A673 (cell line): ENCODE data around the gene FAM180B. TPM values are rescaled to one million over a fixed set of nuclear protein-coding genes. Genes with fewer than 3 reads are reported as not detected.

Experiments used
- BruUV-seq: library from RNA; stranded (reverse); fragments of 400-500 nt; replicated peaks from 2 replicates; lab custom pipeline; 2021; lab: Mats Ljungman, UMichigan
- CTCF ChIA-PET: fragments of 300-600 bp; sonication (Branson Sonifier 250); formaldehyde crosslinking; loops from one replicate; lab custom pipeline; 2022; ENCODE audit warnings: antibody characterized with exemption; lab: Charles Lee
- POLR2A ChIA-PET: fragments of 300-600 bp; sonication (Branson Sonifier 250); formaldehyde crosslinking; loops from one replicate; lab custom pipeline; 2022; ENCODE audit warnings: antibody characterized with exemption; ENCODE audit not compliant: low non-redundant PET; lab: Charles Lee
- DNase-seq: peaks from one replicate; pipeline ENCODE4 v3.0.0-alpha.2; 2015; ENCODE audit warnings: low spot score
- H3K27ac ChIP-seq: fragments of 200-600 bp; sonication (generic); 2 replicates; pipeline ENCODE4 v1.5.1; 2016; ENCODE audit warnings: mixed run types, low read depth, mild to moderate bottlenecking, mixed read lengths, antibody characterized with exemption, low read length; ENCODE audit not compliant: poor library complexity, severe bottlenecking
- H3K27me3 ChIP-seq: fragments of 200-600 bp; sonication (generic); replicated peaks from 2 replicates; pipeline ENCODE4 v1.6.1; 2017; ENCODE audit warnings: mixed run types, low read depth, mild to moderate bottlenecking, mixed read lengths, antibody characterized with exemption, low read length; ENCODE audit not compliant: insufficient read depth, poor library complexity
- H3K36me3 ChIP-seq: fragments of 200-600 bp; sonication (generic); 2 replicates; pipeline ENCODE4 v1.6.1; 2016; ENCODE audit warnings: mixed run types, mild to moderate bottlenecking, mixed read lengths, antibody characterized with exemption, low read length; ENCODE audit not compliant: insufficient read depth, poor library complexity, severe bottlenecking
- H3K4me1 ChIP-seq: fragments of 200-600 bp; sonication (generic); 2 replicates; pipeline ENCODE4 v1.6.1; 2017; ENCODE audit warnings: mixed run types, mild to moderate bottlenecking, mixed read lengths, antibody characterized with exemption, low read length; ENCODE audit not compliant: insufficient read depth, poor library complexity, severe bottlenecking
- H3K4me3 ChIP-seq: fragments of 200-600 bp; sonication (generic); 2 replicates; pipeline ENCODE4 v1.5.1; 2016; ENCODE audit warnings: low read depth, mixed run types, mild to moderate bottlenecking, mixed read lengths, low read length; ENCODE audit not compliant: poor library complexity, severe bottlenecking
- H3K9me3 ChIP-seq: fragments of 200-600 bp; sonication (generic); 2 replicates; pipeline ENCODE4 v1.6.1; 2016; ENCODE audit warnings: mixed run types, low read depth, mild to moderate bottlenecking, mixed read lengths, antibody characterized with exemption, low read length; ENCODE audit not compliant: poor library complexity, severe bottlenecking
- CTCF ChIP-seq: fragments of 300-800, 200-600 bp; sonication (generic); conservative IDR thresholded peaks from 2 replicates; pipeline ENCODE4 v1.5.1; 2017; ENCODE audit warnings: low read depth, mild to moderate bottlenecking, antibody characterized with exemption, low read length, moderate library complexity, mixed read lengths
- EZH2 ChIP-seq: fragments of 200-600 bp; sonication (generic); IDR thresholded peaks from 2 replicates; pipeline ENCODE4 v1.6.1; 2017; ENCODE audit warnings: borderline replicate concordance, low read depth, mild to moderate bottlenecking, mixed read lengths, antibody characterized with exemption, low read length; ENCODE audit not compliant: poor library complexity, severe bottlenecking
- intact Hi-C: fragments of 100-400 bp; cut with micrococcal nuclease; formaldehyde crosslinking; loops from one replicate; pipeline ENCODE4 v1.10.0; 2022; ENCODE audit not compliant: unreplicated experiment
- total RNA-seq: library from RNA; stranded (reverse); gene quantifications from 2 replicates; pipeline ENCODE4 v1.2.3, GENCODE V29; 2021

Gene FAM180B
- total RNA-seq, 1 experiment from 2014 or later, result 0.62 TPM

- no peak for TF ChIP-seq EZH2
- TF ChIP-seq CTCF, result no peak
- POLR2A ChIA-PET, result interaction anchor here (1.1 kb wide), 1 partner anchor 31 kb away, joined by 3 read pairs; no protein-coding TSS in a partner anchor
These were observed 9.5 kb downstream of the FAM180B start for GRCh38 chr11:47595967-47596366.

GRCh38 chr11:47599902-47600301 lies 13.4 kb downstream of the FAM180B start:
- Histone ChIP-seq H3K4me3 (no peak overlapping the region), H3K4me1 (peaks cover 10% of the 10 kb centered on the region), H3K36me3 (no peaks in the 10 kb centered on the region), H3K27me3 (peaks cover 7% of the 10 kb centered on the region), H3K9me3 (no peaks in the 10 kb centered on the region), H3K27ac (no peak overlapping the region)
- DNase-seq, result no peak
- intact Hi-C loops, result no loop called here
- BruUV-seq, result no TSS peak
- CTCF ChIA-PET, result no interaction called here
- POLR2A ChIA-PET, result no interaction called here
- TF ChIP-seq EZH2 (no peak), CTCF (no peak)

More at GRCh38 chr11:47595967-47596366, 9.5 kb downstream of the FAM180B start:
- intact Hi-C loops, result no loop called here
- no peaks in the 10 kb centered on the region for H3K9me3 ChIP-seq
- peaks cover 10% of the 10 kb centered on the region for H3K4me1 ChIP-seq
- H3K27me3 ChIP-seq, result peaks cover 32% of the 10 kb centered on the region
- CTCF ChIA-PET, result no interaction called here
- DNase-seq, result no peak
- no TSS peak for BruUV-seq
- no peaks in the 10 kb centered on the region for H3K36me3 ChIP-seq
- no peak overlapping the region for H3K4me3 ChIP-seq
- no peak overlapping the region for H3K27ac ChIP-seq

- intact Hi-C loops, result no loop called here
- no peaks in the 10 kb centered on the region for H3K36me3 ChIP-seq
- no peak overlapping the region for H3K4me3 ChIP-seq
- H3K27me3 ChIP-seq, result no peaks in the 10 kb centered on the region
- H3K9me3 ChIP-seq, result no peaks in the 10 kb centered on the region
- POLR2A ChIA-PET, result no interaction called here
- CTCF ChIA-PET, result no interaction called here
- H3K27ac ChIP-seq, result no peak overlapping the region
- no peak for TF ChIP-seq CTCF
- no peak for TF ChIP-seq EZH2
- no TSS peak for BruUV-seq
- H3K4me1 ChIP-seq, result peaks cover 10% of the 10 kb centered on the region
- DNase-seq, result no peak
These were observed 16.8 kb downstream of the FAM180B start for GRCh38 chr11:47603295-47603694.
